Cardiac muscle cell (in vitro differentiated cells and primary cell): Measurements from ENCODE around the gene PRICKLE1. TPM values are rescaled to one million over a fixed set of nuclear protein-coding genes. Genes with fewer than 3 reads are reported as not detected.

ENCODE experiments used
- DNase-seq, 2 donors: peaks; one replicate each; pipeline versions ENCODE4 v3.0.0 to v3.0.0-alpha.2; 2010 to 2017; ENCODE audit warnings: low read depth in 1 of 2, low spot score in 1 of 2
- H3K27ac ChIP-seq: fragments of 200-600 bp; sonication (generic); 2 replicates; pipeline ENCODE4 v1.5.1; 2016
- H3K27me3 ChIP-seq: fragments of 200-600 bp; sonication (generic); 2 replicates; pipeline ENCODE4 v1.6.0; 2016; ENCODE audit warnings: control low read depth
- H3K36me3 ChIP-seq: fragments of 200-600 bp; sonication (generic); 2 replicates; pipeline ENCODE4 v1.5.1; 2016; ENCODE audit warnings: control low read depth
- H3K4me1 ChIP-seq: fragments of 200-600 bp; sonication (generic); 2 replicates; pipeline ENCODE4 v1.8.1; 2017; ENCODE audit warnings: low read depth, mild to moderate bottlenecking, mixed run types
- H3K4me3 ChIP-seq: fragments of 200-600 bp; sonication (generic); 2 replicates; pipeline ENCODE4 v1.5.1; 2016; ENCODE audit warnings: mild to moderate bottlenecking
- H3K9me3 ChIP-seq: fragments of 200-600 bp; sonication (generic); 2 replicates; pipeline ENCODE4 v1.5.1; 2017; ENCODE audit warnings: low read depth, mild to moderate bottlenecking, control low read depth
- CTCF ChIP-seq: IDR thresholded peaks from 2 replicates; pipeline ENCODE4 v1.5.1; 2012; ENCODE audit warnings: low read depth, mild to moderate bottlenecking, low read length
- polyA plus RNA-seq: library from polyadenylated mRNA; unstranded; fragments of >200 nt; fragmentation: Nextera tagmentation; extraction: Ambion mirVana; gene quantifications from 2 replicates; pipeline ENCODE4 v1.2.1, GENCODE V29; 2016
- total RNA-seq: library from RNA; depleted of rRNA; stranded (reverse); fragments of >200 nt; gene quantifications from 2 replicates; pipeline ENCODE4 v1.2.3, GENCODE V29; 2016

The PRICKLE1 gene
- total and polyA plus RNA-seq, 2 experiments from 2014 or later = 71.4 to 105 TPM

GRCh38 chr12:42607584-42608058 lies 18.1 kb upstream of the PRICKLE1 start:
- Histone ChIP-seq H3K27ac (no peak overlapping the region), H3K27me3 (no peaks in the 10 kb centered on the region), H3K36me3 (no peaks in the 10 kb centered on the region), H3K4me3 (no peak overlapping the region), H3K9me3 (no peaks in the 10 kb centered on the region), H3K4me1 (peaks cover 15% of the 10 kb centered on the region)
- no peak for DNase-seq
- no peak for TF ChIP-seq CTCF

GRCh38 chr12:42606471-42606870 lies 16.9 kb upstream of the PRICKLE1 start:
- DNase-seq = no peak
- H3K36me3 ChIP-seq = no peaks in the 10 kb centered on the region

GRCh38 chr12:42605685-42606084 lies 16.1 kb upstream of the PRICKLE1 start:
- H3K4me3 ChIP-seq = no peak overlapping the region
- no peak for TF ChIP-seq CTCF
- H3K9me3 ChIP-seq = no peaks in the 10 kb centered on the region
- peaks cover 21% of the 10 kb centered on the region for H3K4me1 ChIP-seq
- no peak for DNase-seq
- peak overlapping the region; percentile 21 for H3K27ac ChIP-seq
- no peaks in the 10 kb centered on the region for H3K36me3 ChIP-seq
- H3K27me3 ChIP-seq = no peaks in the 10 kb centered on the region

More at GRCh38 chr12:42606471-42606870, 16.9 kb upstream of the PRICKLE1 start:
- H3K4me3 ChIP-seq = no peak overlapping the region
- no peaks in the 10 kb centered on the region for H3K9me3 ChIP-seq
- no peak overlapping the region for H3K27ac ChIP-seq
- H3K4me1 ChIP-seq = peaks cover 21% of the 10 kb centered on the region
- H3K27me3 ChIP-seq = no peaks in the 10 kb centered on the region
- TF ChIP-seq CTCF = no peak

- Histone ChIP-seq H3K4me3 (no peak overlapping the region), H3K36me3 (no peaks in the 10 kb centered on the region), H3K27ac (no peak overlapping the region), H3K27me3 (no peaks in the 10 kb centered on the region), H3K4me1 (peaks cover 27% of the 10 kb centered on the region), H3K9me3 (no peaks in the 10 kb centered on the region)
- no peak for DNase-seq
- no peak for TF ChIP-seq CTCF
These were observed 13.9 kb upstream of the PRICKLE1 start for GRCh38 chr12:42603246-42603990.

GRCh38 chr12:42593874-42594273 lies 4.3 kb upstream of the PRICKLE1 start:
- DNase-seq = no peak
- Histone ChIP-seq H3K27me3 (no peaks in the 10 kb centered on the region), H3K27ac (no peak overlapping the region), H3K4me3 (no peak overlapping the region), H3K9me3 (no peaks in the 10 kb centered on the region), H3K36me3 (no peaks in the 10 kb centered on the region), H3K4me1 (peaks cover 25% of the 10 kb centered on the region)
- no peak for TF ChIP-seq CTCF
